Neural cell (in vitro differentiated cells): ENCODE measurements around the gene CPA2.

Experiments
- EP300 ChIP-seq: fragments of 450-650 bp; conservative IDR thresholded peaks from 2 replicates; pipeline ENCODE4 v1.6.1; 2014; ENCODE audit warnings: antibody characterized with exemption, mild to moderate bottlenecking, moderate library complexity; ENCODE audit not compliant: poor library complexity, severe bottlenecking
- EZH2 ChIP-seq: fragments of 200-600, 300-800 bp; shearing (Covaris generic), sonication (generic); IDR thresholded peaks from 2 replicates; pipeline ENCODE4 v1.6.1; 2014; ENCODE audit warnings: antibody characterized with exemption, low read length, borderline replicate concordance, mild to moderate bottlenecking; ENCODE audit not compliant: insufficient read depth, poor library complexity, severe bottlenecking
- MXI1 ChIP-seq: fragments of 450-650 bp; conservative IDR thresholded peaks from 2 replicates; pipeline ENCODE4 v1.6.1; 2014; ENCODE audit warnings: antibody characterized with exemption, mild to moderate bottlenecking; ENCODE audit not compliant: poor library complexity, severe bottlenecking
- POLR2AphosphoS5 ChIP-seq: IDR thresholded peaks from 2 replicates; pipeline ENCODE4 v1.6.1; 2012
- RAD21 ChIP-seq: fragments of 450-650 bp; conservative IDR thresholded peaks from 2 replicates; pipeline ENCODE4 v1.6.1; 2014; ENCODE audit warnings: antibody characterized with exemption, mild to moderate bottlenecking, moderate library complexity
- SMC3 ChIP-seq: fragments of 450-650 bp; conservative IDR thresholded peaks from 2 replicates; pipeline ENCODE4 v1.6.1; 2014; ENCODE audit warnings: antibody characterized with exemption, mild to moderate bottlenecking, moderate library complexity; ENCODE audit not compliant: poor library complexity
- TAF1 ChIP-seq: IDR thresholded peaks from 2 replicates; pipeline ENCODE4 v1.6.1; 2012; ENCODE audit warnings: low read depth
- TF ChIP-seq, protein P1 (sequence below): fragments of 450-650 bp; IDR thresholded peaks from 2 replicates; pipeline ENCODE4 v1.5.1; 2014; ENCODE audit warnings: antibody characterized with exemption, mild to moderate bottlenecking, moderate library complexity; ENCODE audit not compliant: poor library complexity, severe bottlenecking
- TF ChIP-seq, protein P2 (sequence below): IDR thresholded peaks from 2 replicates; pipeline ENCODE4 v1.6.1; 2012; ENCODE audit warnings: borderline replicate concordance

- TF ChIP-seq, protein P1, sequence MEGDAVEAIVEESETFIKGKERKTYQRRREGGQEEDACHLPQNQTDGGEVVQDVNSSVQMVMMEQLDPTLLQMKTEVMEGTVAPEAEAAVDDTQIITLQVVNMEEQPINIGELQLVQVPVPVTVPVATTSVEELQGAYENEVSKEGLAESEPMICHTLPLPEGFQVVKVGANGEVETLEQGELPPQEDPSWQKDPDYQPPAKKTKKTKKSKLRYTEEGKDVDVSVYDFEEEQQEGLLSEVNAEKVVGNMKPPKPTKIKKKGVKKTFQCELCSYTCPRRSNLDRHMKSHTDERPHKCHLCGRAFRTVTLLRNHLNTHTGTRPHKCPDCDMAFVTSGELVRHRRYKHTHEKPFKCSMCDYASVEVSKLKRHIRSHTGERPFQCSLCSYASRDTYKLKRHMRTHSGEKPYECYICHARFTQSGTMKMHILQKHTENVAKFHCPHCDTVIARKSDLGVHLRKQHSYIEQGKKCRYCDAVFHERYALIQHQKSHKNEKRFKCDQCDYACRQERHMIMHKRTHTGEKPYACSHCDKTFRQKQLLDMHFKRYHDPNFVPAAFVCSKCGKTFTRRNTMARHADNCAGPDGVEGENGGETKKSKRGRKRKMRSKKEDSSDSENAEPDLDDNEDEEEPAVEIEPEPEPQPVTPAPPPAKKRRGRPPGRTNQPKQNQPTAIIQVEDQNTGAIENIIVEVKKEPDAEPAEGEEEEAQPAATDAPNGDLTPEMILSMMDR: no peak
- TF ChIP-seq EZH2 (no peak), EP300 (no peak), SMC3 (no peak), POLR2AphosphoS5 (no peak), TAF1 (no peak), RAD21 (no peak), MXI1 (no peak)
- TF ChIP-seq, protein P2, sequence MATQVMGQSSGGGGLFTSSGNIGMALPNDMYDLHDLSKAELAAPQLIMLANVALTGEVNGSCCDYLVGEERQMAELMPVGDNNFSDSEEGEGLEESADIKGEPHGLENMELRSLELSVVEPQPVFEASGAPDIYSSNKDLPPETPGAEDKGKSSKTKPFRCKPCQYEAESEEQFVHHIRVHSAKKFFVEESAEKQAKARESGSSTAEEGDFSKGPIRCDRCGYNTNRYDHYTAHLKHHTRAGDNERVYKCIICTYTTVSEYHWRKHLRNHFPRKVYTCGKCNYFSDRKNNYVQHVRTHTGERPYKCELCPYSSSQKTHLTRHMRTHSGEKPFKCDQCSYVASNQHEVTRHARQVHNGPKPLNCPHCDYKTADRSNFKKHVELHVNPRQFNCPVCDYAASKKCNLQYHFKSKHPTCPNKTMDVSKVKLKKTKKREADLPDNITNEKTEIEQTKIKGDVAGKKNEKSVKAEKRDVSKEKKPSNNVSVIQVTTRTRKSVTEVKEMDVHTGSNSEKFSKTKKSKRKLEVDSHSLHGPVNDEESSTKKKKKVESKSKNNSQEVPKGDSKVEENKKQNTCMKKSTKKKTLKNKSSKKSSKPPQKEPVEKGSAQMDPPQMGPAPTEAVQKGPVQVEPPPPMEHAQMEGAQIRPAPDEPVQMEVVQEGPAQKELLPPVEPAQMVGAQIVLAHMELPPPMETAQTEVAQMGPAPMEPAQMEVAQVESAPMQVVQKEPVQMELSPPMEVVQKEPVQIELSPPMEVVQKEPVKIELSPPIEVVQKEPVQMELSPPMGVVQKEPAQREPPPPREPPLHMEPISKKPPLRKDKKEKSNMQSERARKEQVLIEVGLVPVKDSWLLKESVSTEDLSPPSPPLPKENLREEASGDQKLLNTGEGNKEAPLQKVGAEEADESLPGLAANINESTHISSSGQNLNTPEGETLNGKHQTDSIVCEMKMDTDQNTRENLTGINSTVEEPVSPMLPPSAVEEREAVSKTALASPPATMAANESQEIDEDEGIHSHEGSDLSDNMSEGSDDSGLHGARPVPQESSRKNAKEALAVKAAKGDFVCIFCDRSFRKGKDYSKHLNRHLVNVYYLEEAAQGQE: no peak
Measured at GRCh38 chr7:130266258-130266960, at the start of gene CPA2.
